ENCODE results near the gene C3orf49.
A peak's percentile ranks its signal among the peaks of the same experiment; 100 is the strongest.

Gene C3orf49

GRCh38 chr3:63853106-63853505, 34.0 kb downstream of the C3orf49 start:
- no peak for DNase-seq

DNA sequence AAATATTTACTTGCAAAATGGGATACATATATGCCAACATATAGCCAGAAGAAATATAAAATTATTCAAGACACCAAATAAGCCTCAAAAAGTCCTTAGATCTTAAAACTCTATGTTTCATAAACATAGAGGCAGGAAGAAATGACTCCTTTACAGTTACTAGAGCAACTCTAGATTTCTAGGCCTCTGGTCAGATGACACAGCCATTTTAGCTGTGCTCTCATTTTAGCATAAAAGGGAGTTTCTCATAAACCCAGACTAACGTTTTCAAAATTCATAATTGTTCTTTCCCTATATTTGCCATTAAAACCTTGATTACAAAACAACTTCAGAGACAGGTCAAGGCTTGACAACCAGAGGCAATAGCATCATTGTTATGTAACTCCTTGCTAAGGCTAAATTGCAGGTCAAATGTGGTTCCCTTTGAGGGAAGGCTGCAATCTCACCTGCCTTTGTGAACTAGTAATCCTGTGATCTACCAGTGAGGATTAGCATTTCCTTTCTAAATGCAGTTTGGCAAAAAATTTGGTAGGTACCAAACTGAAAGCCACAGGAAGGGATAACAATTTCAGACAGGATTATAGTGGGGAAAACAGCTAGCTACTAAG, 36.3 kb downstream of the C3orf49 start:
- no peak for DNase-seq

DNA sequence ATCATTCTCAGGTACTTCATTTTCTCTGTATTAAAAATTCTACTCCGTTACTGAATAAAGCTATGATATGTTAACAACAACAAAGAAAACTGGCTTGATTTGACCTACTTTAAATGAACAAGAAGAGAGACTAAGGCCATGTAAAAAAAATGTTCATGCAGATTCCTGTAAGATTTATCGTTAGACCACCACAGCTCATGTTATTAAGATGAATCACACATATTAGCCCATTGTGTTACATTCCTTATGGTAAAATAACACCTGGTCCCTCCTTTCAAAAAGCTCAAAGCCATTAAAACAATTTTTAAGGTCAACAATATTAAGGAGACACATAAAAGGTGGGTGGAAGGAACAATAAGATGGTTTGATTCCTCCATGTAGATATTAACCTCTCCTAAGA, 38.2 kb downstream of the C3orf49 start:
- no peak for DNase-seq

GRCh38 chr3:63860776-63861175, 41.7 kb downstream of the C3orf49 start:
- DNase-seq = no peak

DNA sequence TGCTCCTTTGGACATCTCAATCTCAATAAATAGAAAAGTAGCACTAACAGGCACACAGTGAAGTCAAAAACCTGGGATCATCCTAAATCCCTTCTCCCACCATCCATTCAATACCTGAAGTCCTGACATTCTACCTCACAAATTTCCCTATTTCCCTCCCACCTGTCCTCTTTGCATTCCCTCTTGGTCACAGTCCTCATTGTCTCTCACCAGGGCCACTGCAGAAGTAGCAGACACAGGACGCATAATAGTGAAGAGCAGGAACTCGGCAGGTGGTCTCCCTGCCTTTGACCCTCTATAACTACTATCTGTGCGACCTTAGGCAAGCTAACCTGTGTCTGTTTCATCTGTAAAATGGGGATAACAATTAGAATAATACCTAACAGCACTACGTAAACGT, 42.2 kb downstream of the C3orf49 start:
- no peak for DNase-seq

DNA sequence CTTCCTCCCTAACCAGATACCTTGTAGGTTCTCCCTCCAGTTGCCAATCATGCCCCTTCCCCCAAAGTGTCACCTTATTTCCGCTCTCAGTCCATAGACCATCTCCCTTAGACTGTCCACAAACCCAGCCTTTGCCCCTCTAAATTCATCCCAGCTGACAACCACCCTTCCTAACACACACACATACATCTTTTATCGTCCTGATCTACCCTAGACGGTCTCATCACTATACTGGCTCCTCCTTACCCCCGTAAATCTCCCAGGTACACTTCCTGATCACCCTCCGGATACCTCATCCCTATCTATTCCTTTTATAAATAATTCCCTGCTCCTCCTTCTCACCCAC, 43.7 kb downstream of the C3orf49 start:
- DNase-seq = no peak

DNA sequence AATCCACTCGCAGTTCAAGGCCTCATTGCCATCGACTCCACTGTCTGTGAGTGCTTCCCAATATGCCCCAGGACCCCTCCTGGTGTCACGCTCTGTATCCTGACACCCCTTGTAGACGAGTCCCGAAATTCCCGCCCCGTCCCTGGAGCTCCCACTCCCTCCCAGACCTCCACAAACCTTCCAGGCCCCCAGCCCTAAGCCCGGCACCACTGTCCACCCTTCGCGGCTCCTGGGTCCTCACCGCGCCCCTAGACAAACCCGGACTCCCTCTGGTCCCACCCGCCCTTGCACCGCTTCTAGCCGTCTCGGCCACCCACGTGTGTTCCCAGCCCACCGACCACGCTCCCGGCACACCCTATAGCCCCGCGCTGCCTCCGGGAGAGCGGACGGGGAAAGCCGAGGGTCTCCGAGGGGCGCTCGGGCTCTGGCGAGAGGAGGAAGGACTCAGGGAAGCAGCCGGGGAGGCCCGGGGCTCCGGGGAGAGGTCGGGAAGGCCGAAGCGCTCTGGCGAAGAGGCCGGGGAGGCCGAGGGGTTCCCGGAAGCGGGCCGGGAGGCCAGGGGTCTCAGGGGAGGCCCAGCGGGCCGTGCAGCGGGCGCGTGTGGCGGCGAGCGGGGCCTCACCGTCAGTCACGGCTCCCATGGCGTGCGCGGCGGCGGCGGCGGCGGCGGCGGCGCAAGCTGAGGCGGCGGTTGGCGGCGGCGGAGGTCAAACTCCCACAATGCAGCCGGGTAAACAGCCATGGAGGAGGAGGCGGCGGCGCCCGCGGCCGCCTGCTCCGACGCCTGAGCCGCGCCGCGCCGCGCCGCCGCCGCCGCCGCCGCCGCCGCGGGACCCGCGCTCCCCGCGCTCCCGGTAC, 44.3 kb downstream of the C3orf49 start, which contains the start of the genes ATXN7 and THOC7:
ATXN7 (plus strand) TSS at position 718 of the 858 bp plus-strand sequence. CDS start 48,732 bp downstream, outside the sequence.
THOC7 (minus strand) TSS at position 656 of the 858 bp plus-strand sequence; CDS start at position 641, 15 bp downstream.
- peak; percentile 67 for DNase-seq

- peak; percentile 53 for DNase-seq
Measured at GRCh38 chr3:63864008-63864964, 45.2 kb downstream of the C3orf49 start.

- DNase-seq = no peak
Measured at GRCh38 chr3:63864965-63865327, 45.8 kb downstream of the C3orf49 start.

GRCh38 chr3:63867225-63867624, 48.1 kb downstream of the C3orf49 start:
- no peak for DNase-seq

GRCh38 chr3:63869940-63870614, 51.0 kb downstream of the C3orf49 start:
- no peak for DNase-seq

GRCh38 chr3:63870615-63871005, 51.5 kb downstream of the C3orf49 start:
- DNase-seq = no peak

- no peak for DNase-seq
Measured at GRCh38 chr3:63872135-63872924, 53.2 kb downstream of the C3orf49 start.

DNA sequence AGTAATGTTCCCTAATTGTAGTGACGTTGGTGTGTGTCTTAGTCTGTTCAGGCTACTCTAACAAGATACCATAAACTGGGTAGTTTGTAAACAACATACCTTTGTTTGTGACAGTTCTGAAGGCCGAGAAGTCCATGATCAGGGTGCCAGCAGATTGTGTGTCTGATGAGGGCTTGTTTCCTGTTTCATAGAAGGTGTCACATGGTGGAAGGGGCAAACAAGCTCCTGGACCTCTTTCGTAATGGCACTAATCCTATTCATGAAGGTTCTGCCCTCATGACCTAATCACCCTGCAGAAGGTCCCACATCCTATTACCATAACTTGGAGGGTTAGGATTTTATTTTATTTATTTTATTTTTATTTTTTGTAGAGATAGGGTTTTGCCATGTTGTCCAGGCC, 55.7 kb downstream of the C3orf49 start:
- no peak for DNase-seq

GRCh38 chr3:63875510-63875909, 56.4 kb downstream of the C3orf49 start:
- no peak for DNase-seq

GRCh38 chr3:63876260-63876659, 57.2 kb downstream of the C3orf49 start:
- DNase-seq = no peak

- DNase-seq = no peak
Measured at GRCh38 chr3:63877737-63878393, 58.8 kb downstream of the C3orf49 start.

DNA sequence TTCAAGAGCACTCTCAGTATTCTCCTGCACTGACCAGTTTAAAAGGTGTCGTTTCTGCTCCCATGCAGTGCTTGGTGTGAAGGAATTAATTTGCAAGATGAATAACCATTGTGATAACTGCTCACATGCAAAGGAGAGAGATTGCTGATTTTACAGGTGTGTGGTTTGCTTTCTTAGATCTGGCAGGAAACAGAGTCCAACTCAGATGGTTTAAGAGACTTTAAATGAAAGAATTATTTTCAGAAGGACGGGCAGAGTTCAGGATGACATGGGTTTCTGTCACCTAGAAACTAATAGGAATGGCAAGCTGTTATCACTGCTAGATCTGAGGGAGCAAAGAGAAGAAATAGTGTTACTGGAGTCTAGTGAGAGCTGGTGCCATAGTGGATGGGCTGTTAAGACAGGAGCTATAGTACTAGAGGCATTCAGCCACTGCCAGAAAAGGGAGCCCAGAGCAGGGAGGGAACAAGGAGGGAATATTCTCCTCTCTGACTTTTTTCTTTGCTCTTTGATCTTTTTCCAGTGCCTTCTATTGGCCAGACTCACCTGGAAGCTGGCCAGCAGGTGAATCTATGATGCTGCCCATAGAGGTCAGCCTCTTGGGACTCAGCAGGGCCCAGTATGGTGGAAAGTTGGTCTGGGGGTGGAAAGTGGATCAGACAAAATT, 59.4 kb downstream of the C3orf49 start:
- no peak for DNase-seq

- DNase-seq = no peak
Measured at GRCh38 chr3:63880653-63881052, 61.6 kb downstream of the C3orf49 start.

GRCh38 chr3:63886858-63887257, 67.8 kb downstream of the C3orf49 start:
- no peak for DNase-seq

- no peak for DNase-seq
Measured at GRCh38 chr3:63891518-63891917, 72.4 kb downstream of the C3orf49 start.
